Neuronal stem cell (in vitro differentiated cells): ENCODE data around the gene MICAL3.

Source experiments
- DNase-seq: peaks from one replicate; pipeline ENCODE4 v3.0.0-alpha.2; 2013; ENCODE audit warnings: low spot score
- H2AFZ ChIP-seq: one replicate; pipeline ENCODE4 v1.6.1; 2013; ENCODE audit warnings: mild to moderate bottlenecking, low read length, inconsistent platforms
- H2AK5ac ChIP-seq: 2 replicates; pipeline ENCODE4 v1.6.1; 2013; ENCODE audit warnings: low read depth, mild to moderate bottlenecking, inconsistent platforms, low read length, moderate library complexity, mixed read lengths
- H2BK120ac ChIP-seq: 2 replicates; pipeline ENCODE4 v1.6.1; 2013; ENCODE audit warnings: low read depth, mild to moderate bottlenecking, inconsistent platforms, low read length, moderate library complexity, mixed read lengths
- H2BK12ac ChIP-seq: one replicate; pipeline ENCODE4 v1.6.1; 2013; ENCODE audit warnings: low read length, inconsistent platforms
- H2BK15ac ChIP-seq: 2 replicates; pipeline ENCODE4 v1.6.1; 2013; ENCODE audit warnings: mild to moderate bottlenecking, low read length, inconsistent platforms, mixed read lengths
- H2BK5ac ChIP-seq: one replicate; pipeline ENCODE4 v1.6.1; 2013; ENCODE audit warnings: inconsistent platforms, mild to moderate bottlenecking, low read length, moderate library complexity
- H3K14ac ChIP-seq: one replicate; pipeline ENCODE4 v1.6.1; 2013; ENCODE audit warnings: low read length, inconsistent platforms
- H3K18ac ChIP-seq: 2 replicates; pipeline ENCODE4 v1.6.1; 2013; ENCODE audit warnings: low read length, inconsistent platforms
- H3K23ac ChIP-seq: 2 replicates; pipeline ENCODE4 v1.6.1; 2013; ENCODE audit warnings: low read depth, mild to moderate bottlenecking, mixed read lengths, low read length, inconsistent platforms; ENCODE audit not compliant: poor library complexity
- H3K27ac ChIP-seq: replicated peaks from 3 replicates; pipeline ENCODE4 v1.5.1; 2013; ENCODE audit warnings: low read length, inconsistent platforms
- H3K27me3 ChIP-seq, 3 experiments: 2 replicates each; pipeline ENCODE4 v1.6.1; 2013; ENCODE audit warnings: low read length in 3 of 3, mild to moderate bottlenecking in 2 of 3, inconsistent platforms in 1 of 3, low read depth in 1 of 3, mixed read lengths in 1 of 3, moderate library complexity in 1 of 3; ENCODE audit not compliant: control insufficient read depth in 3 of 3, insufficient read depth in 3 of 3
- H3K36me3 ChIP-seq, 2 donors: replicated peaks in 1 of 2; 2 replicates each; pipeline ENCODE4 v1.6.1; 2013; ENCODE audit warnings: low read length in 2 of 2; ENCODE audit not compliant: control insufficient read depth in 2 of 2, insufficient read depth in 2 of 2
- H3K4ac ChIP-seq: 2 replicates; pipeline ENCODE4 v1.6.1; 2013; ENCODE audit warnings: inconsistent platforms, mild to moderate bottlenecking, low read length, moderate library complexity
- H3K4me1 ChIP-seq, 2 donors: 1 replicate in 1 of 2; 2 replicates in 1 of 2; pipeline ENCODE4 v1.6.1; 2013; ENCODE audit warnings: low read length in 2 of 2, low read depth in 1 of 2; ENCODE audit not compliant: control insufficient read depth in 2 of 2, insufficient read depth in 1 of 2
- H3K4me2 ChIP-seq: one replicate; pipeline ENCODE4 v1.6.1; 2013; ENCODE audit warnings: mild to moderate bottlenecking, low read length, inconsistent platforms; ENCODE audit not compliant: insufficient read depth, poor library complexity, severe bottlenecking
- H3K4me3 ChIP-seq, 2 donors: 2 replicates each; pipeline ENCODE4 v1.5.1; 2013; ENCODE audit warnings: low read length in 2 of 2, mild to moderate bottlenecking in 2 of 2, inconsistent platforms in 1 of 2, moderate library complexity in 1 of 2
- H3K79me1 ChIP-seq: one replicate; pipeline ENCODE4 v1.6.1; 2013; ENCODE audit warnings: low read depth, mild to moderate bottlenecking, inconsistent platforms, low read length, moderate library complexity
- H3K9ac ChIP-seq: one replicate; pipeline ENCODE4 v1.6.1; 2013; ENCODE audit warnings: mild to moderate bottlenecking, low read depth, low read length, inconsistent platforms; ENCODE audit not compliant: poor library complexity
- H3K9me3 ChIP-seq, 2 donors: replicated peaks in 1 of 2; 2 replicates each; pipeline versions ENCODE3 to v1.6.1; 2013; ENCODE audit warnings: low read length in 2 of 2, mild to moderate bottlenecking in 2 of 2, inconsistent platforms in 1 of 2, low read depth in 1 of 2, mixed read lengths in 1 of 2, moderate library complexity in 1 of 2; ENCODE audit not compliant: control insufficient read depth in 2 of 2, insufficient read depth in 1 of 2
- H4K8ac ChIP-seq: one replicate; pipeline ENCODE4 v1.6.1; 2013; ENCODE audit warnings: low read depth, mild to moderate bottlenecking, inconsistent platforms, low read length, moderate library complexity
- H4K91ac ChIP-seq: one replicate; pipeline ENCODE4 v1.6.1; 2013; ENCODE audit warnings: low read length, low read depth, mild to moderate bottlenecking, inconsistent platforms; ENCODE audit not compliant: poor library complexity
- WGBS, 2 donors: extraction: QIAGEN DNeasy Blood & Tissue Kit; methylation state at CpG; one replicate each; pipeline ENCODE4 v1.1.7; 2013; ENCODE audit warnings: missing lambda C conversion rate in 2 of 2, mixed read lengths in 1 of 2; ENCODE audit not compliant: insufficient read length in 2 of 2, insufficient replicate concordance in 1 of 2; ENCODE audit errors: extremely low coverage in 2 of 2; 5-methylcytosine and 5-hydroxymethylcytosine counted together

MICAL3 gene

DNA sequence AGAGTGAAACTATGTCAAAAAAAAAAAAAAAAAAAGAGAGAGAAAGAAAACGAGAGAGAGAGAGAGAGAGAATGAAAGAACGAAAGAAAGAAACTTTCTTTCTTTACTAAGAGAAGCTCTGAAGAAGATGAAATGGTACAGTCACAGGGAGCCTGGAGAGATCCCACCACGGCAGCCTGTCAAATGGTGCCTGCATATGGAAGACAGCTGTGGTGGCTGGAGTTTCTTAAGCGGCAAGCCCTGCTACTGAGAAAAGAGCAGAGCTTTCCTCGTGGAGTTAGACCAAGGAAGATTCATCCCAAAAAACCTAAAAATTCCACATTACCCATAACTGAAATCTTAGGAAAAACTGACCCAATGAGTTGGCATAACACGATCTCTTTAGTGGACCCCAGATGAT, 66.7 kb downstream of the MICAL3 start:
- H3K79me1 ChIP-seq: peaks cover 8% of the 10 kb centered on the region
- H2BK15ac ChIP-seq: no peak overlapping the region
- no peaks in the 10 kb centered on the region for H3K9me3 ChIP-seq
- peaks cover 0 to 17% of the 10 kb centered on the region in 2 donors for H3K4me1 ChIP-seq
- H2BK5ac ChIP-seq: no peak overlapping the region
- H3K4me2 ChIP-seq: no peak overlapping the region
- no peak overlapping the region for H2BK120ac ChIP-seq
- H3K36me3 ChIP-seq: no peaks in the 10 kb centered on the region
- no peak overlapping the region for H3K23ac ChIP-seq
- DNase-seq: no peak
- H2BK12ac ChIP-seq: no peak overlapping the region
- no peak overlapping the region for H3K4ac ChIP-seq
- no peaks in the 10 kb centered on the region for H3K27me3 ChIP-seq
- no peak overlapping the region for H2AFZ ChIP-seq
- H3K14ac ChIP-seq: no peak overlapping the region
- no peak overlapping the region for H2AK5ac ChIP-seq
- no peak overlapping the region for H3K18ac ChIP-seq
- no peak overlapping the region for H4K8ac ChIP-seq
- WGBS, 2 donors: no CpG with 5 or more reads among the region's 6 CpGs
- H3K4me3 ChIP-seq: no peak overlapping the region
- H3K9ac ChIP-seq: no peak overlapping the region
- no peak overlapping the region for H4K91ac ChIP-seq
- H3K27ac ChIP-seq: no peak overlapping the region

DNA sequence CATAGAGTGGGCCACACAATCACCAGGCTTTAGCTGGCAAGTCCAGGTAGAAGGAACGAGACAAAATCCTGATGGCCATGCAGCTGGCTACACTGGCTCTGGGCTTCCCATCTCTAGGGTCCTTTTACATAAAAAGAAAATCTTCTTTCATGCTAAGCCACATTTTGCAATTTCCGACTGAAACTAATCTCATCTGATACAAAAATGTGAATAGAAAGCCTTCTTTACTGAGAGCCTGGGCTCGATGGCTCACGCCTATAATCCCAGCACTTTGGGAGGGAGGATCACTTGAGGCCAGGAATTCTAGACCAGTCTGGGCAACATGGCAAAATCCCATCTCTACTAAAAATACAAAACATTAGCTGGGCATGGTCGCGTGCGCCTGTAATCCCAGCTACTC, 67.2 kb downstream of the MICAL3 start:
- no peak overlapping the region for H3K18ac ChIP-seq
- peaks cover 7% of the 10 kb centered on the region for H3K79me1 ChIP-seq
- no peak overlapping the region for H2AK5ac ChIP-seq
- no peak overlapping the region for H2BK5ac ChIP-seq
- H3K27ac ChIP-seq: no peak overlapping the region
- H3K4me2 ChIP-seq: no peak overlapping the region
- no peak overlapping the region for H2BK12ac ChIP-seq
- no peaks in the 10 kb centered on the region for H3K9me3 ChIP-seq
- H3K9ac ChIP-seq: no peak overlapping the region
- H2BK15ac ChIP-seq: no peak overlapping the region
- H3K27me3 ChIP-seq: no peaks in the 10 kb centered on the region
- H2BK120ac ChIP-seq: no peak overlapping the region
- H3K4ac ChIP-seq: no peak overlapping the region
- peaks cover 0 to 17% of the 10 kb centered on the region in 2 donors for H3K4me1 ChIP-seq
- no peak overlapping the region for H4K8ac ChIP-seq
- H3K23ac ChIP-seq: no peak overlapping the region
- no peak overlapping the region for H4K91ac ChIP-seq
- no peak for DNase-seq
- H3K4me3 ChIP-seq: no peak overlapping the region
- H3K36me3 ChIP-seq: no peaks in the 10 kb centered on the region
- H3K14ac ChIP-seq: no peak overlapping the region
- no CpG with 5 or more reads among the region's 7 CpGs for WGBS, 2 donors
- H2AFZ ChIP-seq: no peak overlapping the region

DNA sequence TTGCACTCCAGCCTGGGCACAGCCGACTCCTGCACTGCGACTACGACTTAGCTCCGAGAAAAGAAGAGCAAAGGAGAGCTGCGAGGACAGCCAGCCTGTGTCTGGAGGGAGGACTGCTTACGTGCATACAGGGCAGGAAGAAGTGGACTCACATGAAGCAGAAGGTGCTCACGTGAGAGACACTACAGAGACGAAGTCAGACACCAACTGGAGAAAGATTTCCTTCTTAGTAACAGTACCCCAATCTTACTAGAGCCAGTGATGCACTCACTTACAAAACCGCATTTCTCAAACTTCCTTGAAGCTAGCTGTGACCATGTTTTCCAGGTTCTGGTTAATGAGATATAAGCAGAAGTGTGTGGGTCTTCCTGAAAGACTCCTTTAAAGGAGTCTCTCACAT, 67.7 kb downstream of the MICAL3 start:
- no peaks in the 10 kb centered on the region for H3K27me3 ChIP-seq
- WGBS, 2 donors: no CpG with 5 or more reads among the region's 9 CpGs

DNA sequence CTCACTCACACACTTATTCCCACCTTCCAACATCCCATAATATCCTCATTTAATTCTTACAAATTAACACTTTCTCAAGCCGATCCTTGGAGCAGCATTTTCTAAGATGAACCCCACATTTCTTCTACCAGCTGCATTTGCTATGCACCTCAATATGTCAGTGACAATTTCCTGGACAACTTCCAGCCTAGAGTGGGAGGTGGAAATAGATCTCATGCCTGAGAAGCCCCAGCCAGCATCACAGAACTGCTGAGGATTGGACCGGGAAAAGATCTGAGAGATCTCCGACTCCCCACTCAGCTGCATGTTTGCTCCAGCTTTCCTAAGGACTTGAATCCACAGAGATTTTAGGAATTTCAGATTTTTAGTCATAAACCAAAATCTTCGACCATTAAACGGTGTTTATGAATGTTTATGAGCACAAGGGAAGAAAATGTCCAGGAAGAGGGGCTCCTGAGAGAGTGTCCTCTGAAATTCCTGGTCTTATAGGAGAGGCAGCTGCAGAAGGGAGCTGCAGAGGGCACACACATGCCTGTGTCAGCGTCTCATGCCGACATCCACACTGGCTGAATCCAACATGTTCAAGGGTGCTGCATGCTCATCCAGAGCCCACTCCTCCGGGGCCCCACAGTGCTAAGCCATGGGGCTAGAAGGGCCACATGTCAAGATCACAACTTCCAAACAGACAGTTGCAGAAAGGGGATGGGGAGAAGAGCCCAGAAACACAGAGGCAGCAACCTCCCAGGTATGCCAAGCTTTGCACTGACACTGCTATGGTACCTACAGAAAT, 68.6 kb downstream of the MICAL3 start:
- Histone ChIP-seq H3K79me1 (peaks cover 2% of the 10 kb centered on the region), H3K27me3 (no peaks in the 10 kb centered on the region)
- 100% methylated on average over 1 of the region's 8 CpGs; no CpG with 5 or more reads in 1 of the 2 donors for WGBS, 2 donors

More for the DNA sequence above, 67.7 kb downstream of the MICAL3 start:
- no peak overlapping the region for H3K4me3 ChIP-seq
- H2BK120ac ChIP-seq: no peak overlapping the region
- H3K79me1 ChIP-seq: peaks cover 5% of the 10 kb centered on the region
- no peak overlapping the region for H2BK15ac ChIP-seq
- no peaks in the 10 kb centered on the region for H3K9me3 ChIP-seq
- H3K23ac ChIP-seq: no peak overlapping the region
- H4K91ac ChIP-seq: peak overlapping the region; percentile 26
- no peak overlapping the region for H2AK5ac ChIP-seq
- no peak for DNase-seq
- no peak overlapping the region for H2BK12ac ChIP-seq
- H2BK5ac ChIP-seq: no peak overlapping the region
- H3K14ac ChIP-seq: no peak overlapping the region
- no peaks in the 10 kb centered on the region for H3K36me3 ChIP-seq
- no peak overlapping the region for H3K18ac ChIP-seq
- no peak overlapping the region for H3K27ac ChIP-seq
- no peak overlapping the region for H3K4me2 ChIP-seq
- H2AFZ ChIP-seq: no peak overlapping the region
- H3K4ac ChIP-seq: no peak overlapping the region
- peaks cover 0 to 17% of the 10 kb centered on the region in 2 donors for H3K4me1 ChIP-seq
- H3K9ac ChIP-seq: no peak overlapping the region
- no peak overlapping the region for H4K8ac ChIP-seq

More for the DNA sequence above, 68.6 kb downstream of the MICAL3 start:
- DNase-seq: no peak
- Histone ChIP-seq H3K36me3 (no peaks in the 10 kb centered on the region), H3K9ac (no peak overlapping the region), H2BK15ac (no peak overlapping the region), H3K14ac (no peak overlapping the region), H3K23ac (no peak overlapping the region), H3K9me3 (no peaks in the 10 kb centered on the region), H3K27ac (no peak overlapping the region), H4K91ac (no peak overlapping the region), H2BK5ac (no peak overlapping the region), H3K18ac (no peak overlapping the region), H2AFZ (no peak overlapping the region), H3K4me1 (peaks cover 0 to 9% of the 10 kb centered on the region in 2 donors), H2BK12ac (no peak overlapping the region), H3K4ac (no peak overlapping the region), H3K4me2 (no peak overlapping the region), H4K8ac (no peak overlapping the region), H2AK5ac (no peak overlapping the region), H3K4me3 (no peak overlapping the region), H2BK120ac (no peak overlapping the region)
